MM.1S (cell line): ENCODE data around the gene CTSL.

Experiments used
- DNase-seq: peaks from one replicate; pipeline ENCODE4 v3.0.0-alpha.2; 2015
- H2AFZ ChIP-seq: fragments of 300-600 bp; sonication (generic); 2 replicates; pipeline ENCODE4 v1.6.0; 2016; ENCODE audit warnings: antibody characterized with exemption, low read length
- H3F3A ChIP-seq: fragments of 300-600 bp; sonication (generic); 2 replicates; pipeline ENCODE4 v1.6.1; 2016; ENCODE audit warnings: mild to moderate bottlenecking, antibody characterized with exemption, low read length, moderate library complexity, mixed read lengths; ENCODE audit not compliant: insufficient read depth
- H3K27ac ChIP-seq: fragments of 300-600 bp; sonication (generic); 2 replicates; pipeline ENCODE4 v1.5.1; 2016; ENCODE audit warnings: mild to moderate bottlenecking, low read length
- H3K27me3 ChIP-seq: fragments of 300-600 bp; sonication (generic); replicated peaks from 2 replicates; pipeline ENCODE4 v1.6.0; 2016; ENCODE audit warnings: low read length; ENCODE audit not compliant: insufficient read depth
- H3K36me3 ChIP-seq: fragments of 300-600 bp; sonication (generic); replicated peaks from 2 replicates; pipeline ENCODE4 v1.6.1; 2016; ENCODE audit warnings: mild to moderate bottlenecking, low read length, mixed read lengths; ENCODE audit not compliant: insufficient read depth
- H3K4me1 ChIP-seq: fragments of 300-600 bp; sonication (generic); 2 replicates; pipeline ENCODE4 v1.6.1; 2016; ENCODE audit warnings: low read length, mixed read lengths
- H3K4me2 ChIP-seq: fragments of 300-600 bp; sonication (generic); 2 replicates; pipeline ENCODE4 v1.6.0; 2016; ENCODE audit warnings: low read depth, low read length
- H3K4me3 ChIP-seq: fragments of 300-600 bp; sonication (generic); 2 replicates; pipeline ENCODE4 v1.5.1; 2016; ENCODE audit warnings: low read length, mixed read lengths
- H3K79me2 ChIP-seq: fragments of 300-600 bp; sonication (generic); 2 replicates; pipeline ENCODE4 v1.6.1; 2016; ENCODE audit warnings: mixed run types, low read length, mixed read lengths
- H3K9ac ChIP-seq: fragments of 300-600 bp; sonication (generic); 2 replicates; pipeline ENCODE4 v1.6.1; 2016; ENCODE audit warnings: low read length, mixed read lengths
- H3K9me2 ChIP-seq: fragments of 300-600 bp; sonication (generic); replicated peaks from 2 replicates; pipeline ENCODE4 v1.6.1; 2016; ENCODE audit warnings: mild to moderate bottlenecking, low read length, mixed read lengths; ENCODE audit not compliant: insufficient read depth
- H3K9me3 ChIP-seq: fragments of 300-600 bp; sonication (generic); replicated peaks from 2 replicates; pipeline ENCODE4 v1.6.1; 2016; ENCODE audit warnings: mild to moderate bottlenecking, low read length, mixed read lengths; ENCODE audit not compliant: insufficient read depth
- H4K20me1 ChIP-seq: fragments of 300-600 bp; sonication (generic); 2 replicates; pipeline ENCODE4 v1.6.1; 2016; ENCODE audit warnings: mild to moderate bottlenecking, low read length, moderate library complexity, mixed read lengths; ENCODE audit not compliant: insufficient read depth
- EZH2 ChIP-seq: fragments of 300-600 bp; sonication (generic); optimal IDR thresholded peaks from 2 replicates; pipeline ENCODE3; 2017; ENCODE audit warnings: low read depth, mild to moderate bottlenecking, antibody characterized with exemption, low read length, mixed read lengths
- EZH2phosphoT487 ChIP-seq: fragments of 300-600 bp; sonication (generic); IDR thresholded peaks from 2 replicates; pipeline ENCODE4 v1.6.1; 2018; ENCODE audit warnings: antibody characterized with exemption, low read length
- TF ChIP-seq, protein P1 (sequence below): fragments of 300-600 bp; sonication (generic); IDR thresholded peaks from 2 replicates; pipeline ENCODE4 v1.5.1; 2016; ENCODE audit warnings: antibody characterized with exemption, low read length, mixed read lengths

Gene CTSL

DNA sequence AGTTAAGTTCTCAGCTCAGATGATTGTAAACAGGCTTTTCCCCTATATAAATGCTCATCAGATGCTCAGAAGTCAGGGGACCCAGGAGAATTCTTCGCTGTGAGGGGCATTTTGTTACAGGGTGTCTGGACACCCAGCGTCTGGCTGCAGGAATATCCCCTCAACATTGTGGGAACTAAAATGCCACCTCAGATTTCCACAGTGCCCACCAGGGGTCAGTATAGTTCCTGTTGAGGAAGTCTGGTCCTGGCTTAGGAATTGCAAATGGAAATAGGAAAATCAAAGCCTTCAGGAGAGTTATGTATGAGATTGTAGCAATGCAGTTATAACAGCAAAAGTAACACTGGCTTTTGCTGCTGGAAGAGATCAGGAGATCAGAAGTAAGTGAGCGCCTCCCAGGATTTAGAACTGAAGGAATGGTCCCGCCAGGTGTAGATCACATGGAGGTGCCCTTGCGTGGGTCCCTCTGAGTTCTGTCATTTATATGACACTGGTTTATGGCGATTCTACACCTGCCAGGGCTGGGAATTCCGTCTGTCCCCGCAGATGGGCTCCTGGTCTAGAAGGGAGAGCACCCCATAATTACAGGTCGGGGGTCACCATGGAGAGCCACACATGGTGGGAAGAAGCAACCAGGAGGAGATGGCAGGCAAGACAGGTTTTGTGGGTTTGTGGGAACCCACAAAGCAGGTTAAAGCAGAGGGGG, 47.1 kb upstream of the CTSL start:
- Histone ChIP-seq H3K9ac (no peak overlapping the region), H3K27ac (no peak overlapping the region), H3K36me3 (peaks cover 9% of the 10 kb centered on the region; the same call in 1 of the 2 replicates), H3K27me3 (no peaks in the 10 kb centered on the region), H3K4me2 (no peak overlapping the region), H3K4me1 (peaks cover 18% of the 10 kb centered on the region), H4K20me1 (no peaks in the 10 kb centered on the region), H3K9me2 (no peaks in the 10 kb centered on the region), H3K79me2 (no peaks in the 10 kb centered on the region), H3F3A (no peaks in the 10 kb centered on the region), H3K4me3 (no peak overlapping the region), H3K9me3 (no peaks in the 10 kb centered on the region), H2AFZ (no peak overlapping the region)
- DNase-seq, result peak; percentile 39
- no peak for TF ChIP-seq EZH2phosphoT487
- TF ChIP-seq, protein P1, sequence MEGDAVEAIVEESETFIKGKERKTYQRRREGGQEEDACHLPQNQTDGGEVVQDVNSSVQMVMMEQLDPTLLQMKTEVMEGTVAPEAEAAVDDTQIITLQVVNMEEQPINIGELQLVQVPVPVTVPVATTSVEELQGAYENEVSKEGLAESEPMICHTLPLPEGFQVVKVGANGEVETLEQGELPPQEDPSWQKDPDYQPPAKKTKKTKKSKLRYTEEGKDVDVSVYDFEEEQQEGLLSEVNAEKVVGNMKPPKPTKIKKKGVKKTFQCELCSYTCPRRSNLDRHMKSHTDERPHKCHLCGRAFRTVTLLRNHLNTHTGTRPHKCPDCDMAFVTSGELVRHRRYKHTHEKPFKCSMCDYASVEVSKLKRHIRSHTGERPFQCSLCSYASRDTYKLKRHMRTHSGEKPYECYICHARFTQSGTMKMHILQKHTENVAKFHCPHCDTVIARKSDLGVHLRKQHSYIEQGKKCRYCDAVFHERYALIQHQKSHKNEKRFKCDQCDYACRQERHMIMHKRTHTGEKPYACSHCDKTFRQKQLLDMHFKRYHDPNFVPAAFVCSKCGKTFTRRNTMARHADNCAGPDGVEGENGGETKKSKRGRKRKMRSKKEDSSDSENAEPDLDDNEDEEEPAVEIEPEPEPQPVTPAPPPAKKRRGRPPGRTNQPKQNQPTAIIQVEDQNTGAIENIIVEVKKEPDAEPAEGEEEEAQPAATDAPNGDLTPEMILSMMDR, result peak; percentile 69

DNA sequence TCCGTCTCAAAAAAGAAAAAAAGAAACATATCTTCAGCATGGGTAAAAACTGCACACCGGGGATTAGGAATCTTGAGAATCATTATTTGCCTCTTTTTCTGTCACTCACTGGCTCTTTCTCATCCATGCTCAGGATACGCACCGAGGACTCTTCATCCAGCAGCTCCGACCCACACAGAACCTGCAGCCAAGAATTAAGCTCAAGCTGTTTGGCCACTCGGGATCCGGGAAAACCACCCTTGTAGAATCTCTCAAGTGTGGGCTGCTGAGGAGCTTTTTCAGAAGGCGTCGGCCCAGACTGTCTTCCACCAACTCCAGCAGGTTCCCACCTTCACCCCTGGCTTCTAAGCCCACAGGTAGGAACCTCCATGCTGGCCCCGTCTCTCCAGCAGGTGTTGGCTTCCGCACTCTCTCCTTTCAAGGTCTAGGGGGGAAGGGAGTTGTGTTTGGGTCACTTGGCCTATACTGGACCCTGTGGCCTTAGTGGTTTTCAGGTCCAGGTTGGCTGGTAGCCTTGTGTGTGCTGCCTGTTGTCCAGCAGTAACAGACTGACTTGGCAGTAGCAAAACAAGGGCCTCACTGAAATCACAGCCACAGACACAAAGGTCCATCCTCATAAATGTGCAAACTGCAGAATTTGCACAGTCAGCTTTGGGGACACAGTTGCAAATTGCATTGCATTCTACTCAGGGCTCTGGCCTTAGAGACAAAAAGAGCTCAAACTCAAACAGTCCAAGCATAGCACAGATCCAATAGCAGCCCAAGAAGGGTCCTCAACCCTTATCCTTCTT, 44.5 kb upstream of the CTSL start:
- Histone ChIP-seq H3K4me1 (peaks cover 18% of the 10 kb centered on the region), H3K9ac (no peak overlapping the region), H3K36me3 (peaks cover 9% of the 10 kb centered on the region; the same call in 1 of the 2 replicates), H3K4me2 (no peak overlapping the region), H3K9me2 (no peaks in the 10 kb centered on the region), H3K79me2 (no peaks in the 10 kb centered on the region), H3F3A (no peaks in the 10 kb centered on the region), H3K4me3 (no peak overlapping the region), H3K27me3 (no peaks in the 10 kb centered on the region), H3K9me3 (no peaks in the 10 kb centered on the region), H2AFZ (no peak overlapping the region), H4K20me1 (no peaks in the 10 kb centered on the region), H3K27ac (no peak overlapping the region)
- DNase-seq, result no peak
- TF ChIP-seq EZH2, result no peak
- no peak for TF ChIP-seq EZH2phosphoT487
- TF ChIP-seq, protein P1, result no peak

DNA sequence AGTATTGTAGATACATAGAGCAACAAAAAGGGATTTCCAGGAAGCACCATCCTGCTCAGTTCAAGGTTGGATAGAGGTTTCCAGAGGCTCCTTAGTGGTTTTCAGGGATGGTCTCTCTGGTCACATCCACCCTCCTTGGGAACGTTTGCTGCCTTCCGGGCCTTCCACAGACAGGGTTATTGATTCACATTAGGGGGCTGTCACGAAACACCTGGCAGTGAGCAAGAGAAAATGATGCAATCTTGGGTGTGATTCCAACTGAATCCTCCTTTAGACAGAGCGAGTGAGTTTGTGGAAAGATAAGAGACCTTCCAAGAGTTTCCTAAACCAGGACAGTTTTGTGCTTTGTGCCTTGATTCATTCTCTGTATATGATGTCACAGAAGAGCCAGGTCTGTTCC, 43.8 kb upstream of the CTSL start:
- H3K9ac ChIP-seq, result no peak overlapping the region
- no peaks in the 10 kb centered on the region for H3F3A ChIP-seq
- no peak overlapping the region for H3K4me2 ChIP-seq
- H3K79me2 ChIP-seq, result no peaks in the 10 kb centered on the region
- H3K4me3 ChIP-seq, result no peak overlapping the region
- no peak overlapping the region for H3K27ac ChIP-seq
- no peaks in the 10 kb centered on the region for H4K20me1 ChIP-seq
- no peak for TF ChIP-seq EZH2
- TF ChIP-seq, protein P1, result no peak
- TF ChIP-seq EZH2phosphoT487, result no peak
- no peak for DNase-seq
- peaks cover 9% of the 10 kb centered on the region; the same call in 1 of the 2 replicates for H3K36me3 ChIP-seq
- no peaks in the 10 kb centered on the region for H3K27me3 ChIP-seq
- no peaks in the 10 kb centered on the region for H3K9me3 ChIP-seq
- H2AFZ ChIP-seq, result no peak overlapping the region
- no peaks in the 10 kb centered on the region for H3K9me2 ChIP-seq
- peaks cover 18% of the 10 kb centered on the region for H3K4me1 ChIP-seq
